Measurements from ENCODE around the gene CSMD2. TPM values are rescaled to one million over a fixed set of nuclear protein-coding genes. Genes with fewer than 3 reads are reported as not detected.
A peak's percentile ranks its signal among the peaks of the same experiment; 100 is the strongest.

Gene CSMD2
- total RNA-seq (2014; rRNA removed; shearing (Covaris generic)) (16.6 and 18.8 TPM in 2 replicates), polyA plus RNA-seq (2016; fragmentation: Nextera tagmentation; extraction: Ambion mirVana) (4.7 and 5.3 TPM in 2 replicates)
- long read RNA-seq, partial matches to known transcripts: 4 of 7 reads
- long read RNA-seq, other reads (novel, unspliced or antisense): 3 of 7 reads

DNA sequence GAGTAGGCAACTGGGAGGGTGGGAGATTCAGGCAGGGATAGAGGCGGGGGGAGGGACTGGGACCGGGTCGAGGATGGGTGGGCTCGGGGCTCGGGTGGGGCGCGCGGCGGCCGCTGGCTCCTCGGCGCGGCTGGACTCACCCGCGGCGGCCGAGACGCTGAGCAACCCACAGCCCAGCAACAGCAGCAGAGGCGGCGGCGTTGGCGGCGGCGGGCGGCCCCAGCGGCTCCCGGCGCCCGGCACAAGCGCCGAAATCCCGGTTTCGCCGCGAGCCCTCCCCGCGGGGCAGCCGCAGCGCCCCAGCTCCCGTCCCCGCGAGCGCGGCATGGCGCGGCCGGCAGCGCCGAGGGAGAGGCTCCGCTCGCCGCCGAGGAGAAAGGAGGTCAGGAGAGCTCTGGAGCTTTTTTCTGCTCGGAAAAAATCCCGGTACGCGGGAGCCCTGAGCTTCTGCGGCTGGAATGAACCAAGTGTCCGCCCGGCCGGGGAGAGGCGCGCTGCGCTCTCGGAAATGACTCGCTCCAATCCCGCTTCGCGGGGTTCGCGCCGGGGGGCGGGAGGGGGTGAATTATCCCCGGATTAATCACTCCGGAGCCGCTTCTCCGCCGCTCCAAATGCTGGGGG is at the start of gene CSMD2:
CSMD2 (minus strand) TSS at position 460 of the 621 bp plus-strand sequence; CDS start at position 327, 133 bp downstream.
- peak within 1 kb of the TSS; percentile 99 for H3K4me2 ChIP-seq
- peaks cover 55% of the 10 kb centered on the region for H3K79me2 ChIP-seq (replicated peaks; ENCODE audit: insufficient read depth)
- H3K27me3 ChIP-seq (ENCODE audit: insufficient read depth): peaks cover 5% of the 10 kb centered on the region; the same call in 1 of the 2 replicates
- H3K4me3 ChIP-seq: peak within 1 kb of the TSS; percentile 91
- TF ChIP-seq, protein P1, sequence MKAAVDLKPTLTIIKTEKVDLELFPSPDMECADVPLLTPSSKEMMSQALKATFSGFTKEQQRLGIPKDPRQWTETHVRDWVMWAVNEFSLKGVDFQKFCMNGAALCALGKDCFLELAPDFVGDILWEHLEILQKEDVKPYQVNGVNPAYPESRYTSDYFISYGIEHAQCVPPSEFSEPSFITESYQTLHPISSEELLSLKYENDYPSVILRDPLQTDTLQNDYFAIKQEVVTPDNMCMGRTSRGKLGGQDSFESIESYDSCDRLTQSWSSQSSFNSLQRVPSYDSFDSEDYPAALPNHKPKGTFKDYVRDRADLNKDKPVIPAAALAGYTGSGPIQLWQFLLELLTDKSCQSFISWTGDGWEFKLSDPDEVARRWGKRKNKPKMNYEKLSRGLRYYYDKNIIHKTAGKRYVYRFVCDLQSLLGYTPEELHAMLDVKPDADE (IDR thresholded peaks at IDR 0.05): no peak
- TF ChIP-seq EZH2phosphoT487 (IDR thresholded peaks at IDR 0.05; ENCODE audit: unreplicated experiment): no peak
- peak; percentile 29; the same call in 1 of the 2 replicates for TF ChIP-seq CREB1 (CRISPR knock-in tag; IDR thresholded peaks at IDR 0.05; ENCODE audit: low read depth)
- TF ChIP-seq, protein P2, sequence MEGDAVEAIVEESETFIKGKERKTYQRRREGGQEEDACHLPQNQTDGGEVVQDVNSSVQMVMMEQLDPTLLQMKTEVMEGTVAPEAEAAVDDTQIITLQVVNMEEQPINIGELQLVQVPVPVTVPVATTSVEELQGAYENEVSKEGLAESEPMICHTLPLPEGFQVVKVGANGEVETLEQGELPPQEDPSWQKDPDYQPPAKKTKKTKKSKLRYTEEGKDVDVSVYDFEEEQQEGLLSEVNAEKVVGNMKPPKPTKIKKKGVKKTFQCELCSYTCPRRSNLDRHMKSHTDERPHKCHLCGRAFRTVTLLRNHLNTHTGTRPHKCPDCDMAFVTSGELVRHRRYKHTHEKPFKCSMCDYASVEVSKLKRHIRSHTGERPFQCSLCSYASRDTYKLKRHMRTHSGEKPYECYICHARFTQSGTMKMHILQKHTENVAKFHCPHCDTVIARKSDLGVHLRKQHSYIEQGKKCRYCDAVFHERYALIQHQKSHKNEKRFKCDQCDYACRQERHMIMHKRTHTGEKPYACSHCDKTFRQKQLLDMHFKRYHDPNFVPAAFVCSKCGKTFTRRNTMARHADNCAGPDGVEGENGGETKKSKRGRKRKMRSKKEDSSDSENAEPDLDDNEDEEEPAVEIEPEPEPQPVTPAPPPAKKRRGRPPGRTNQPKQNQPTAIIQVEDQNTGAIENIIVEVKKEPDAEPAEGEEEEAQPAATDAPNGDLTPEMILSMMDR (conservative IDR thresholded peaks at IDR 0.05; ENCODE audit: low read depth in 2 of 2): 0 out of 4 replicates have a peak, but pooled peaks of 1 of the 2 experiments have one; percentile 9
- no peaks in the 10 kb centered on the region for H3K36me3 ChIP-seq (ENCODE audit: insufficient read depth)
- 0 out of 2 replicates have a peak, but pooled peaks cover 8% of the 10 kb centered on the region for H3F3A ChIP-seq (replicated peaks; ENCODE audit: low read depth)
- H3K4me1 ChIP-seq (ENCODE audit: insufficient read depth): peaks cover 47% of the 10 kb centered on the region
- peak within 1 kb of the TSS; percentile 76; the same call in 1 of the 2 replicates for H2AFZ ChIP-seq
- Mint-ChIP-seq H3K27me3 (ENCODE audit: insufficient read depth, low read depth, poor library complexity) (peaks cover 8% of the 10 kb centered on the region), H3K36me3 (ENCODE audit: low read depth) (peaks cover 12% of the 10 kb centered on the region), H3K4me3 (peak within 1 kb of the TSS; percentile 93), H3K9me3 (no peaks in the 10 kb centered on the region), H3K4me1 (peaks cover 37% of the 10 kb centered on the region), H3K27ac (peak within 1 kb of the TSS; percentile 75)
- DNase-seq (ENCODE audit: low spot score) (peak; percentile 85), ATAC-seq (peak; percentile 0; the same call in 1 of the 3 replicates)
- no peaks in the 10 kb centered on the region for H3K9me2 ChIP-seq (ENCODE audit: insufficient read depth)
- peak within 1 kb of the TSS; percentile 96; the same call in 1 of the 2 replicates for H3K27ac ChIP-seq (ENCODE audit: low read depth)
- H4K20me1 ChIP-seq (replicated peaks; ENCODE audit: insufficient read depth): peaks cover 15% of the 10 kb centered on the region

DNA sequence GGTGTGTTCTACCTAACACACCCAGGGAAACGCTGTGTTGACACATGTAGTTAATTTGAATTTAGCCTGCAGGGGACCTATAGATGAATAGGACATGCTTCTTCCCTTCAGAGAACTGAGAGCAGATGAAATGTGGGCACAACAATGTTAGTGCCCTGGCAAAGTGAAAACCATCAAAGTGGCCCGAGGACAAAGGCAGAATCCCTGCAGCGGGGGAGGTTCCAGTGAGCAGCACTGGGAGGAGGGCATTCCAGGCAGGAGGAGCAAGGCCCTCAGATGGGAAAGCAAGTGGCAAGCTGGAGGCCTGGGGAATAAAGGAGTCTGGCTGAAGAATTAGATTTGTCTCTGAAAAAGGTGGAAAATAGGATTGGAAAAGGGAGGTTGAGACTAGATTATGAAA is 48.9 kb upstream of the CSMD2 start:
- Histone ChIP-seq H3K36me3 (ENCODE audit: insufficient read depth) (no peaks in the 10 kb centered on the region; the same call in 1 of the 2 replicates), H3K79me2 (replicated peaks; ENCODE audit: insufficient read depth) (no peaks in the 10 kb centered on the region), H2AFZ (no peak overlapping the region), H3K27me3 (ENCODE audit: insufficient read depth) (no peaks in the 10 kb centered on the region), H3K4me3 (no peak overlapping the region), H3F3A (replicated peaks; ENCODE audit: low read depth) (no peaks in the 10 kb centered on the region), H3K4me1 (ENCODE audit: insufficient read depth) (peaks cover 9% of the 10 kb centered on the region; the same call in 1 of the 2 replicates), H4K20me1 (replicated peaks; ENCODE audit: insufficient read depth) (no peaks in the 10 kb centered on the region), H3K9me2 (ENCODE audit: insufficient read depth) (peaks cover 5% of the 10 kb centered on the region), H3K4me2 (no peak overlapping the region), H3K27ac (ENCODE audit: low read depth) (no peak overlapping the region)
- no peaks in the 10 kb centered on the region for H3K4me1 Mint-ChIP-seq
- no peak overlapping the region for H3K4me3 Mint-ChIP-seq
- H3K27me3 Mint-ChIP-seq (ENCODE audit: insufficient read depth, low read depth, poor library complexity): peaks cover 3% of the 10 kb centered on the region
- H3K27ac Mint-ChIP-seq: no peak overlapping the region
- DNase-seq (ENCODE audit: low spot score): peak; percentile 28
- no peaks in the 10 kb centered on the region for H3K9me3 Mint-ChIP-seq
- peaks cover 4% of the 10 kb centered on the region; the same call in 1 of the 3 replicates for H3K36me3 Mint-ChIP-seq (ENCODE audit: low read depth)
- ATAC-seq: peak; percentile 90
- TF ChIP-seq JUNB (IDR thresholded peaks at IDR 0.05; ENCODE audit: unreplicated experiment) (no peak), EZH2phosphoT487 (IDR thresholded peaks at IDR 0.05; ENCODE audit: unreplicated experiment) (no peak), STAT1 (IDR thresholded peaks at IDR 0.05; ENCODE audit: unreplicated experiment) (no peak), ZNF114 (CRISPR knock-in tag; IDR thresholded peaks at IDR 0.05) (no peak), POLR2AphosphoS5 (IDR thresholded peaks at IDR 0.05; ENCODE audit: low read depth) (no peak)
- TF ChIP-seq, protein P1 (IDR thresholded peaks at IDR 0.05): no peak
- TF ChIP-seq, protein P3, sequence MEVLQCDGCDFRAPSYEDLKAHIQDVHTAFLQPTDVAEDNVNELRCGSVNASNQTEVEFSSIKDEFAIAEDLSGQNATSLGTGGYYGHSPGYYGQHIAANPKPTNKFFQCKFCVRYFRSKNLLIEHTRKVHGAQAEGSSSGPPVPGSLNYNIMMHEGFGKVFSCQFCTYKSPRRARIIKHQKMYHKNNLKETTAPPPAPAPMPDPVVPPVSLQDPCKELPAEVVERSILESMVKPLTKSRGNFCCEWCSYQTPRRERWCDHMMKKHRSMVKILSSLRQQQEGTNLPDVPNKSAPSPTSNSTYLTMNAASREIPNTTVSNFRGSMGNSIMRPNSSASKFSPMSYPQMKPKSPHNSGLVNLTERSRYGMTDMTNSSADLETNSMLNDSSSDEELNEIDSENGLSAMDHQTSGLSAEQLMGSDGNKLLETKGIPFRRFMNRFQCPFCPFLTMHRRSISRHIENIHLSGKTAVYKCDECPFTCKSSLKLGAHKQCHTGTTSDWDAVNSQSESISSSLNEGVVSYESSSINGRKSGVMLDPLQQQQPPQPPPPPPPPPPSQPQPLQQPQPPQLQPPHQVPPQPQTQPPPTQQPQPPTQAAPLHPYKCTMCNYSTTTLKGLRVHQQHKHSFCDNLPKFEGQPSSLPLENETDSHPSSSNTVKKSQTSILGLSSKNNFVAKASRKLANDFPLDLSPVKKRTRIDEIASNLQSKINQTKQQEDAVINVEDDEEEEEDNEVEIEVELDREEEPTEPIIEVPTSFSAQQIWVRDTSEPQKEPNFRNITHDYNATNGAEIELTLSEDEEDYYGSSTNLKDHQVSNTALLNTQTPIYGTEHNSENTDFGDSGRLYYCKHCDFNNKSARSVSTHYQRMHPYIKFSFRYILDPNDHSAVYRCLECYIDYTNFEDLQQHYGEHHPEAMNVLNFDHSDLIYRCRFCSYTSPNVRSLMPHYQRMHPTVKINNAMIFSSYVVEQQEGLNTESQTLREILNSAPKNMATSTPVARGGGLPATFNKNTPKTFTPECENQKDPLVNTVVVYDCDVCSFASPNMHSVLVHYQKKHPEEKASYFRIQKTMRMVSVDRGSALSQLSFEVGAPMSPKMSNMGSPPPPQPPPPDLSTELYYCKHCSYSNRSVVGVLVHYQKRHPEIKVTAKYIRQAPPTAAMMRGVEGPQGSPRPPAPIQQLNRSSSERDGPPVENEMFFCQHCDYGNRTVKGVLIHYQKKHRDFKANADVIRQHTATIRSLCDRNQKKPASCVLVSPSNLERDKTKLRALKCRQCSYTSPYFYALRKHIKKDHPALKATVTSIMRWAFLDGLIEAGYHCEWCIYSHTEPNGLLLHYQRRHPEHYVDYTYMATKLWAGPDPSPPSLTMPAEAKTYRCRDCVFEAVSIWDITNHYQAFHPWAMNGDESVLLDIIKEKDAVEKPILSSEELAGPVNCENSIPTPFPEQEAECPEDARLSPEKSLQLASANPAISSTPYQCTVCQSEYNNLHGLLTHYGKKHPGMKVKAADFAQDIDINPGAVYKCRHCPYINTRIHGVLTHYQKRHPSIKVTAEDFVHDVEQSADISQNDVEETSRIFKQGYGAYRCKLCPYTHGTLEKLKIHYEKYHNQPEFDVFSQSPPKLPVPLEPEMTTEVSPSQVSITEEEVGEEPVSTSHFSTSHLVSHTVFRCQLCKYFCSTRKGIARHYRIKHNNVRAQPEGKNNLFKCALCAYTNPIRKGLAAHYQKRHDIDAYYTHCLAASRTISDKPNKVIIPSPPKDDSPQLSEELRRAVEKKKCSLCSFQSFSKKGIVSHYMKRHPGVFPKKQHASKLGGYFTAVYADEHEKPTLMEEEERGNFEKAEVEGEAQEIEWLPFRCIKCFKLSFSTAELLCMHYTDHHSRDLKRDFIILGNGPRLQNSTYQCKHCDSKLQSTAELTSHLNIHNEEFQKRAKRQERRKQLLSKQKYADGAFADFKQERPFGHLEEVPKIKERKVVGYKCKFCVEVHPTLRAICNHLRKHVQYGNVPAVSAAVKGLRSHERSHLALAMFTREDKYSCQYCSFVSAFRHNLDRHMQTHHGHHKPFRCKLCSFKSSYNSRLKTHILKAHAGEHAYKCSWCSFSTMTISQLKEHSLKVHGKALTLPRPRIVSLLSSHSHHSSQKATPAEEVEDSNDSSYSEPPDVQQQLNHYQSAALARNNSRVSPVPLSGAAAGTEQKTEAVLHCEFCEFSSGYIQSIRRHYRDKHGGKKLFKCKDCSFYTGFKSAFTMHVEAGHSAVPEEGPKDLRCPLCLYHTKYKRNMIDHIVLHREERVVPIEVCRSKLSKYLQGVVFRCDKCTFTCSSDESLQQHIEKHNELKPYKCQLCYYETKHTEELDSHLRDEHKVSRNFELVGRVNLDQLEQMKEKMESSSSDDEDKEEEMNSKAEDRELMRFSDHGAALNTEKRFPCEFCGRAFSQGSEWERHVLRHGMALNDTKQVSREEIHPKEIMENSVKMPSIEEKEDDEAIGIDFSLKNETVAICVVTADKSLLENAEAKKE (CRISPR knock-in tag; IDR thresholded peaks at IDR 0.05): no peak
